D341Med (cell line): ENCODE results near the gene PDE6B.
"Not testable (repeated sequence)": the region's sequence is repeated elsewhere in the genome, so short reads cannot be mapped to it uniquely, and the experiment has no call there.

ENCODE experiments used
- DNase-seq: peaks from one replicate; pipeline ENCODE4 v3.0.0; 2012; ENCODE audit warnings: low spot score

PDE6B gene

GRCh38 chr4:704198-704891 lies 79.0 kb downstream of the PDE6B start:
- no peak for DNase-seq

- no peak for DNase-seq
Measured at GRCh38 chr4:704971-705277, 79.6 kb downstream of the PDE6B start.

- peak; percentile 100 for DNase-seq
Measured at GRCh38 chr4:705278-706082, 80.1 kb downstream of the PDE6B start, which contains the start of gene PCGF3. PCGF3 (plus strand) TSS chr4:705832; CDS start chr4:733681, 27,849 bp downstream.

GRCh38 chr4:706083-706633 lies 80.8 kb downstream of the PDE6B start:
- not testable (repeated sequence) for DNase-seq

- DNase-seq, result no peak
Measured at GRCh38 chr4:706834-707598, 81.6 kb downstream of the PDE6B start.

GRCh38 chr4:707929-708630 lies 82.7 kb downstream of the PDE6B start:
- DNase-seq, result no peak

GRCh38 chr4:708631-708933 lies 83.2 kb downstream of the PDE6B start:
- no peak for DNase-seq

- DNase-seq, result no peak
Measured at GRCh38 chr4:709348-709747, 84.0 kb downstream of the PDE6B start.

GRCh38 chr4:710116-710515 lies 84.7 kb downstream of the PDE6B start:
- DNase-seq, result no peak

GRCh38 chr4:710916-711315 lies 85.5 kb downstream of the PDE6B start:
- DNase-seq, result no peak

GRCh38 chr4:712093-712492 lies 86.7 kb downstream of the PDE6B start:
- no peak for DNase-seq

- DNase-seq, result no peak
Measured at GRCh38 chr4:712916-713632, 87.7 kb downstream of the PDE6B start.

GRCh38 chr4:714087-714486 lies 88.7 kb downstream of the PDE6B start:
- no peak for DNase-seq

GRCh38 chr4:717601-718320 lies 92.4 kb downstream of the PDE6B start:
- peak; percentile 28 for DNase-seq

- DNase-seq, result no peak
Measured at GRCh38 chr4:718460-718859, 93.1 kb downstream of the PDE6B start.
